HEK293 (cell line): Measurements from ENCODE around the gene DLGAP5.

Experiments used
- CTCF ChIA-PET: fragments of 350-600 bp; formaldehyde crosslinking; extraction: SDS; loops from one replicate; lab custom pipeline; 2021; ENCODE audit warnings: antibody characterized with exemption; lab: Yijun Ruan, JAX
- POLR2A ChIA-PET: fragments of 300-600 bp; formaldehyde crosslinking; extraction: SDS; loops from one replicate; lab custom pipeline; 2020; ENCODE audit warnings: antibody characterized with exemption, inconsistent platforms; lab: Yijun Ruan, JAX
- H3K27ac ChIP-seq: fragments of 200-500 bp; sonication (Bioruptor generic); 2 replicates; pipeline ENCODE4 v1.5.1; 2014; ENCODE audit warnings: low read depth, low read length, control low read depth, inconsistent platforms; ENCODE audit errors: extremely low read depth
- H3K36me3 ChIP-seq, 2 experiments: fragments of 200-500 bp in 1 of 2; sonication (Bioruptor generic) in 1 of 2; 1 replicate in 1 of 2; 2 replicates in 1 of 2; pipeline ENCODE4 v1.5.1; 2014 to 2017; ENCODE audit warnings: inconsistent platforms in 2 of 2, low read length in 2 of 2; ENCODE audit not compliant: control insufficient read depth in 2 of 2, insufficient read depth in 1 of 2
- H3K4me1 ChIP-seq: fragments of 200-500 bp; sonication (Bioruptor generic); 2 replicates; pipeline ENCODE4 v1.5.1; 2014; ENCODE audit warnings: mild to moderate bottlenecking, low read length, inconsistent platforms; ENCODE audit not compliant: control insufficient read depth, insufficient read depth
- H3K4me3 ChIP-seq: 2 replicates; pipeline ENCODE4 v1.5.1; 2011; ENCODE audit warnings: low read depth, mild to moderate bottlenecking, control low read depth, low read length, moderate library complexity
- H3K9me3 ChIP-seq: fragments of 200-500 bp; sonication (Bioruptor generic); 2 replicates; pipeline ENCODE4 v1.5.1; 2014; ENCODE audit warnings: low read depth, low read length, inconsistent platforms; ENCODE audit not compliant: control insufficient read depth, insufficient read depth
- PRDM4 ChIP-seq: fragments of 450-650 bp; formaldehyde crosslinking; IDR thresholded peaks from 2 replicates; pipeline ENCODE4 v1.5.1; 2017; ENCODE audit warnings: missing biosample characterization, missing genetic modification characterization
- ZBTB17 ChIP-seq: fragments of 450-650 bp; formaldehyde crosslinking; IDR thresholded peaks from 2 replicates; pipeline ENCODE4 v1.5.1; 2016; ENCODE audit warnings: missing biosample characterization, missing genetic modification characterization
- ZBTB20 ChIP-seq: fragments of 450-650 bp; formaldehyde crosslinking; IDR thresholded peaks from 2 replicates; pipeline ENCODE4 v1.5.1; 2016; ENCODE audit warnings: missing biosample characterization, missing genetic modification characterization
- ZNF140 ChIP-seq: fragments of 450-650 bp; formaldehyde crosslinking; IDR thresholded peaks from 2 replicates; pipeline ENCODE4 v1.5.1; 2016; ENCODE audit warnings: missing biosample characterization, missing genetic modification characterization
- ZNF335 ChIP-seq: fragments of 450-650 bp; formaldehyde crosslinking; conservative IDR thresholded peaks from 2 replicates; pipeline ENCODE4 v1.5.1; 2016; ENCODE audit warnings: missing biosample characterization, missing genetic modification characterization
- ZNF37A ChIP-seq: fragments of 450-650 bp; IDR thresholded peaks from 2 replicates; pipeline ENCODE4 v1.5.1; 2018; ENCODE audit warnings: missing biosample characterization, missing genetic modification characterization
- ZNF394 ChIP-seq: fragments of 450-650 bp; formaldehyde crosslinking; IDR thresholded peaks from 2 replicates; pipeline ENCODE4 v1.5.1; 2016; ENCODE audit warnings: missing biosample characterization, missing genetic modification characterization, mild to moderate bottlenecking, moderate library complexity, borderline replicate concordance
- ZNF488 ChIP-seq: fragments of 450-650 bp; formaldehyde crosslinking; IDR thresholded peaks from 2 replicates; pipeline ENCODE4 v1.5.1; 2016; ENCODE audit warnings: missing biosample characterization, missing genetic modification characterization
- ZNF600 ChIP-seq: fragments of 450-650 bp; formaldehyde crosslinking; IDR thresholded peaks from 2 replicates; pipeline ENCODE4 v1.5.1; 2016; ENCODE audit warnings: missing biosample characterization, missing genetic modification characterization
- ZNF645 ChIP-seq: fragments of 450-650 bp; formaldehyde crosslinking; IDR thresholded peaks from 2 replicates; pipeline ENCODE4; 2016; ENCODE audit warnings: missing biosample characterization, missing genetic modification characterization
- ZNF701 ChIP-seq: fragments of 450-650 bp; formaldehyde crosslinking; IDR thresholded peaks from 2 replicates; pipeline ENCODE4 v1.5.1; 2016; ENCODE audit warnings: missing biosample characterization, missing genetic modification characterization
- ZNF76 ChIP-seq: fragments of 450-650 bp; formaldehyde crosslinking; IDR thresholded peaks from 2 replicates; pipeline ENCODE4; 2016; ENCODE audit warnings: low read depth, missing biosample characterization, missing genetic modification characterization, borderline replicate concordance
- ZNF843 ChIP-seq: fragments of 450-650 bp; formaldehyde crosslinking; IDR thresholded peaks from 2 replicates; pipeline ENCODE4 v1.5.1; 2016; ENCODE audit warnings: missing biosample characterization, missing genetic modification characterization

Gene DLGAP5

GRCh38 chr14:55194656-55195355 is 3.4 kb upstream of the DLGAP5 start (continued):
- TF ChIP-seq ZNF645 (tag by site-specific recombination), result no peak

GRCh38 chr14:55192054-55192621 is 753 bp upstream of the DLGAP5 start:
- Histone ChIP-seq H3K9me3 (no peaks in the 10 kb centered on the region), H3K4me1 (no peaks in the 10 kb centered on the region), H3K27ac (no peak overlapping the region; the same call in 1 of the 2 replicates), H3K4me3 (peak overlapping the region; percentile 49), H3K36me3 (peaks cover 11 to 14% of the 10 kb centered on the region in 2 experiments)
- TF ChIP-seq ZNF76 (tag by site-specific recombination), result 0 out of 2 replicates have a peak, but pooled peaks have one; percentile 7
- no peak for TF ChIP-seq ZNF140 (tag by site-specific recombination)
- 0 out of 2 replicates have a peak, but pooled peaks have one; percentile 30 for TF ChIP-seq ZNF335 (tag by site-specific recombination)
- 0 out of 2 replicates have a peak, but pooled peaks have one; percentile 3 for TF ChIP-seq ZNF843
- 0 out of 2 replicates have a peak, but pooled peaks have one; percentile 13 for TF ChIP-seq ZNF394 (tag by site-specific recombination)
- peak; percentile 39; the same call in 1 of the 2 replicates for TF ChIP-seq ZBTB17 (tag by site-specific recombination)
- ChIA-PET CTCF (interaction anchor here (0.7 to 1.3 kb wide), 2 partner anchors 19 to 112 kb away, joined by 3 to 6 read pairs; no protein-coding TSS in a partner anchor), POLR2A (interaction anchor here (0.6 to 1.3 kb wide), 3 partner anchors 10 to 269 kb away, joined by 3 to 5 read pairs (median 3); no protein-coding TSS in a partner anchor)

- Histone ChIP-seq H3K4me3 (peak overlapping the region; percentile 70), H3K9me3 (no peaks in the 10 kb centered on the region), H3K4me1 (no peaks in the 10 kb centered on the region), H3K27ac (peak overlapping the region; percentile 76), H3K36me3 (peaks cover 21 to 22% of the 10 kb centered on the region in 2 experiments)
- TF ChIP-seq ZNF37A (tag by site-specific recombination), result no peak
- no peak for TF ChIP-seq PRDM4 (tag by site-specific recombination)
- 0 out of 2 replicates have a peak, but pooled peaks have one; percentile 3 for TF ChIP-seq ZBTB20 (tag by site-specific recombination)
- TF ChIP-seq ZNF600 (tag by site-specific recombination), result 0 out of 2 replicates have a peak, but pooled peaks have one; percentile 9
- TF ChIP-seq ZNF701 (tag by site-specific recombination), result no peak
- TF ChIP-seq ZNF488 (tag by site-specific recombination), result no peak
- ChIA-PET CTCF (interaction anchor here (0.7 to 1.3 kb wide), 4 partner anchors 21 to 140 kb away, joined by 3 to 6 read pairs (median 4); no protein-coding TSS in a partner anchor), POLR2A (interaction anchor here (0.7 to 1.3 kb wide), 6 partner anchors 8 to 163 kb away, joined by 3 to 7 read pairs (median 4); no protein-coding TSS in a partner anchor)
Observed at GRCh38 chr14:55190906-55191202, 531 bp downstream of the DLGAP5 start.
